ENCODE data around the gene VEGFB. TPM values are rescaled to one million over a fixed set of nuclear protein-coding genes. Genes with fewer than 3 reads are reported as not detected.

The VEGFB gene
- total RNA-seq, 2 experiments from 2014 or later = 84.7 to 85.8 TPM

DNA sequence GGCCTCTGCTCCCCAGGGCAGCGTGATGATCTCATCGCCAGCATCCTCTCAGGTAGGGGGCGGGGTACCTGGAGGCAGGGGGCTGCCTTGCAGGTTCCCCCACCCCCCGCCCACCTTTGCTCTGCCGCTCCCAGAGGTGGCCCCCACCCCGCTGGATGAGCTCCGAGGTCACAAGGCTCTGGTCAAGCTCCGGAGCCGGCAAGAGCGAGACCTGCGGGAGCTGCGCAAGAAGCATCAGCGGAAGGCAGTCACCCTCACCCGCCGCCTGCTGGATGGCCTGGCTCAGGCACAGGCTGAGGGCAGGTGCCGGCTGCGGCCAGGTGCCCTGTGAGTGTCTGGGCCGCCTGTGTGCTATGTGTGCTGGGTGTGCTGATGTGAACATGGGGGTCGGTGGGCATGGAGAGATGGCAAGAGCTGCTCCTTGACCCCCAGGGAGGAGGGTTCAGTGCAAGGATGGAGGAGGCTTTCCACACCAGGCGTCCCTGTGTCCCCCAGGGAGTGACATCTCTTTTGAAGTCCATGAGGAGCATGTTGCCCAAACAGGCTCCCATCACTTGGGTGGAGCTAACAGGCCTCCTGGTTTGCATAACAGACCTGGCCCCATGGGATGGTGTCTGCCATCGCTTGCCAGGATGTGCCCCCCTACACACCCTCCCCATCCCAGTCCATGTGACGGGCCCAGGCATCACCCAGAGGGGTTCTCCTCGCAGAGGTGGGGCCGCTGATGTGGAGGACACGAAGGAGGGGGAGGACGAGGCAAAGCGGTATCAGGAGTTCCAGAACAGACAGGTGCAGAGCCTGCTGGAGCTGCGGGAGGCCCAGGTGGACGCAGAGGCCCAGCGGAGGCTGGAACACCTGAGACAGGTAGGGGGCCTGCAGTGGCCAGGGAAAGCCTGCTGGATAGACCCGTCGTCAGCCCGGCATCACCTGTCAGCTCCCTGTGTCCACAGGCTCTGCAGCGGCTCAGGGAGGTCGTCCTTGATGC is 31.1 kb downstream of the VEGFB start:
- Mint-ChIP-seq H3K36me3 (peaks cover 11% of the 10 kb centered on the region), H3K27ac (no peak overlapping the region), H3K27me3 (no peaks in the 10 kb centered on the region)

GRCh38 chr11:64266339-64266738 is 32.0 kb downstream of the VEGFB start:
- Mint-ChIP-seq H3K27ac (no peak overlapping the region), H3K4me3 (no peak overlapping the region), H3K27me3 (no peaks in the 10 kb centered on the region)

More for the DNA sequence above, 31.1 kb downstream of the VEGFB start:
- no peaks in the 10 kb centered on the region for H3K9me3 Mint-ChIP-seq
- no peak overlapping the region for H3K4me3 Mint-ChIP-seq
- H3K4me1 Mint-ChIP-seq = peaks cover 9% of the 10 kb centered on the region
- DNase-seq = no peak

DNA sequence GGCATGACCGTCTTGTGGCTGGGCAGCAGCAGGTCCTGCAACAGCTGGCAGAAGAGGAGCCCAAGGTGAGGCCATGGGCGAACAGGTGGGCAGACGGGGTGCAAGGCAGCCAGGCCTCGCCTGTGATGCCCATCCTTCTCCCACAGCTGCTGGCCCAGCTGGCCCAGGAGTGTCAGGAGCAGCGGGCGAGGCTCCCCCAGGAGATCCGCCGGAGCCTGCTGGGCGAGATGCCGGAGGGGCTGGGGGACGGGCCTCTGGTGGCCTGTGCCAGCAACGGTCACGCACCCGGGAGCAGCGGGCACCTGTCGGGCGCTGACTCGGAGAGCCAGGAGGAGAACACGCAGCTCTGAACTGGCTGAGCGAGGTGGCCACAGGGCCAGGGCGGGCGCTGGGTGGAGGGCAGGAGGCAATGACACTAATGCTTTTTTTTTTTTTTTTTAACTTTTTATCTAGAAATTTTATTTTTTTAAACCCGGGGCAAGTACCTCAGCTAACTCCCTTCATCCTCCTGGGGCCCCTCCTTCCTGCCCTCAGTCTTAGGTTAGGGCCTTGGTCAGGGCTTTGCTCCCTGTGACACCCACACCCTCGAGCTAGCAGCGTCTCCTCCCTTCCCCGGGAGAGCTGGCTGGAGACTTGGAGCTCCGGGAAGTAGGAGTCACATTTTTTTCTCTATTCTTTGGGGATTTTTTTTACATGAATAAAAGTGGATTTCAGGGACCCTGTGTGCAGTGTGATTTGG is 33.0 kb downstream of the VEGFB start:
- Mint-ChIP-seq H3K36me3 (peaks cover 14% of the 10 kb centered on the region), H3K27me3 (no peaks in the 10 kb centered on the region), H3K27ac (no peak overlapping the region), H3K9me3 (no peaks in the 10 kb centered on the region), H3K4me1 (peaks cover 14% of the 10 kb centered on the region), H3K4me3 (peak overlapping the region; percentile 95)
- DNase-seq = no peak

More at GRCh38 chr11:64266339-64266738, 32.0 kb downstream of the VEGFB start:
- H3K36me3 Mint-ChIP-seq = peaks cover 11% of the 10 kb centered on the region
- H3K9me3 Mint-ChIP-seq = no peaks in the 10 kb centered on the region
- no peak for DNase-seq
- H3K4me1 Mint-ChIP-seq = peaks cover 9% of the 10 kb centered on the region

DNA sequence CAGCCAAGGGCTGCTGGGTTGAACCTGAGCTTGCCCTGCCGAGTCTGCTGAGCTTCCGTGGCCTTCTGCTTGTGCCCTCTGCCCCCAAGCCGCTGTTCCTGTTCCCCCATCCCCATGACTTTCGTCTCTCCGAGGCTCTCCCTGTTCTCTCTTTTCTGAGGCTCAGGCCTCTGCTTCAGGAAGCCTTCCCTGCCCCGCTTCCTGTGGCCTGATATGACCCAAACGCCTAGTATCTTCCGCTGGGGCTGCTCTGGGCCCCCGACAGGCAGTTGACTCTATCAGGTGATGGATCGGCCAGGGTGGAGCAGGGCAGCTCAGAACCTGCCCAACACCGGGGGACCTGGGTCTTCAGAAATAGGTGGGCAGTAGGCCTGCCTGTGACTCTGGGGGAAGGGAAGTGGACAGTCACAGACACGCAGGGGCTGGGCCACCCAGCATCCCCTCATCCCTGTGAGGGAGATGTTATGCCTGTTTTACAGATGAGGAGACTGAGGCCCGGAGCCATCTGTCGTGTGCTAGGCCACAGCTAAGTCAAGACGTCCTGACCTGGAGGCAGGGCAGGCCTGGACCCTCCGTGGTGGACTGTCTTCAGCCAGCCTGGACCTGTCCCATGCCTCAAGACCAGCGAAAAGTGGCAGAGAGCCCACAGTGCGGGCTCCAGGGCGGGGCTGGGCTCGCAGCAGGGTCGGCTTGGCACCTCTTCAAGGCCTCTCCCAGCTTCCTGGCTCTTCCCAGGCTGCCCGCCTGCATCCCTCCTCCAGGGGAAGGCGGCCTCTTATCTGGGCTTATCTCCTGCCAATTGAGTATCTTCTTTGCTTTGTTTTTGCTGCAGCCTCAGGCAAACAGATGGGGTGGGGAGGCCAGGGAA is 33.9 kb downstream of the VEGFB start:
- Mint-ChIP-seq H3K4me3 (peak overlapping the region; percentile 95), H3K36me3 (peaks cover 14% of the 10 kb centered on the region), H3K27me3 (no peaks in the 10 kb centered on the region), H3K4me1 (peaks cover 15% of the 10 kb centered on the region), H3K27ac (peak overlapping the region; percentile 91), H3K9me3 (no peaks in the 10 kb centered on the region)
- DNase-seq = no peak

DNA sequence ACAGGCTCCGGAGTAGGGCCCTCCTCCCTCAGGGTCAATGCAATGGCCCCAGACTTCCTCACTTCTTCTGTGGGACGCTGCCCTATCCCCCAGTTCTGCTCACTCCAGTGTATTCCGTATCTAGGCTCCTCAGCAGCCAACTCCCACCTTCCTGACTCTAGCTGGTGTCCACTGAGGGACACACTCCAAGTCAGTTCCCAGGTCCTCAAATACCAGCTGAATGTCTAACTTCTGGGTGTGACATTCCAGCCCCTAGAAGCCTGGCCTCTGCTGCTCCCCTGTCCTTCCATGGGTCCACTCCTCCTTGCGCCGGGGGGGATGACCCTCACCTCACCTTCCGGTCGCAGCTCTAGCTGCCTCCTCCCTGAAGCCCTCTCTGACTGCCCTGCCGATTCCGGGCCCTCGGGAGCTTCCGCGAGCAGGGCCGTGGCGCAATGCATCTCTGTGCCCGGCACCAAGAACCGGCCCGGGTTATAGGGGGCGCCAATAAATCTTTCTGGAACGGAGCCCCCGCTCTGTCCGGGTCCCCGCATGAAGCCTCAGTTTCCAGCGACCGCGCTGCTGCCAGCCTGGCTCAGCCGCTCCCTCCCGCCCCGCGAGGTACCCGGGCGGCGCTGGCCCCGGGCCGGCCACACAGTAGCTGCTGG is 34.6 kb downstream of the VEGFB start:
- Mint-ChIP-seq H3K4me1 (peaks cover 15% of the 10 kb centered on the region), H3K36me3 (peaks cover 14% of the 10 kb centered on the region), H3K9me3 (no peaks in the 10 kb centered on the region), H3K27ac (peak overlapping the region; percentile 91), H3K27me3 (no peaks in the 10 kb centered on the region), H3K4me3 (peak overlapping the region; percentile 95)
- DNase-seq = peak; percentile 73

GRCh38 chr11:64269540-64270220 is 35.3 kb downstream of the VEGFB start:
- Mint-ChIP-seq H3K27ac (peak overlapping the region; percentile 91), H3K27me3 (no peaks in the 10 kb centered on the region), H3K4me3 (peak overlapping the region; percentile 95), H3K4me1 (peaks cover 15% of the 10 kb centered on the region), H3K36me3 (peaks cover 14% of the 10 kb centered on the region), H3K9me3 (no peaks in the 10 kb centered on the region)
- DNase-seq = peak; percentile 98

DNA sequence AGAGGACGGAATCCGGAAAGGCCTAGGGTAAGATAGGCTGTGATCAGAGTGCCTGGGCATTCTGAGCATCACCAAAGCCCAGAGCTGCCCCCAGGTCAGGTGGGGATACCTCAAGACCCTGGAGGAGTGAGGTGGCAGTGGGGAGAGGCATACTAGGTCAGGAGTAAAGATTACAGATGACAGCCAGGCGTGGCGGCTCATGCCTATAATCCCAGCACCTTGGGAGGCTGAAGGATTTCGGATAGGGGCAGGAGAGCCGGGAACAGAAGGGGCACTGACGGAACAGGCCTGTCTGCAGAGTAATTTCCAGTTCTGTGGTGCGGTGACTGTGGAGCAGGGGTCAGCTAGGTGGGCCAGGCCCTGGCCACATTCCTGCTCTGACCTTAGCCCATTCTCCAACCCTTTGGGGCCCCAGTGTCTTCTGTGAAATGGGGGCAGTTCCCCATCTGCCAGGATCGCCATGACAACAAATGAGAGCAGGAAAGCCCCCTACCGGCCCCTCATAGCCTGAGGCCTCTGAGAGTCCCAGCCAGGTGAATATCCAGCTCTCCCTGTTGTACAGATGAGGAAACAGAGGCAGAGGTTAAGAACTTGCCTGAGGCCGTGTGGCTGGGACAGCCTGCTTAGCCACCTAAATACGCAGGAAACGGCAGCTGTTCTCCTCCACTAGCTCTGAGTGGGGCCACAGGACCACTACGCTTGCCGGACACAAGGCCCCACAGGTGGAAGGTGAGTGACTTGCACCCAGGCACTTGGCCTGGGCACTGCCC is 40.8 kb downstream of the VEGFB start:
- H3K27me3 Mint-ChIP-seq = no peaks in the 10 kb centered on the region
- H3K27ac Mint-ChIP-seq = peak overlapping the region; percentile 62
- no peak overlapping the region for H3K4me3 Mint-ChIP-seq
- DNase-seq = no peak
- H3K4me1 Mint-ChIP-seq = peaks cover 6% of the 10 kb centered on the region
- peaks cover 7% of the 10 kb centered on the region for H3K36me3 Mint-ChIP-seq
- H3K9me3 Mint-ChIP-seq = no peaks in the 10 kb centered on the region

- Mint-ChIP-seq H3K9me3 (no peaks in the 10 kb centered on the region), H3K27ac (no peak overlapping the region), H3K4me3 (no peak overlapping the region), H3K27me3 (no peaks in the 10 kb centered on the region), H3K36me3 (peaks cover 5% of the 10 kb centered on the region), H3K4me1 (peaks cover 6% of the 10 kb centered on the region)
- DNase-seq = no peak
Observed at GRCh38 chr11:64275841-64276240, 41.5 kb downstream of the VEGFB start.

GRCh38 chr11:64276653-64277431 is 42.5 kb downstream of the VEGFB start:
- no peak overlapping the region for H3K4me3 Mint-ChIP-seq
- DNase-seq = no peak
- H3K27ac Mint-ChIP-seq = no peak overlapping the region
- no peaks in the 10 kb centered on the region for H3K9me3 Mint-ChIP-seq
- no peaks in the 10 kb centered on the region for H3K27me3 Mint-ChIP-seq
- H3K36me3 Mint-ChIP-seq = peaks cover 5% of the 10 kb centered on the region
- H3K4me1 Mint-ChIP-seq = peaks cover 8% of the 10 kb centered on the region

- H3K36me3 Mint-ChIP-seq = peaks cover 3% of the 10 kb centered on the region
- H3K27ac Mint-ChIP-seq = no peak overlapping the region
- no peak for DNase-seq
- no peak overlapping the region for H3K4me3 Mint-ChIP-seq
- H3K9me3 Mint-ChIP-seq = no peaks in the 10 kb centered on the region
- peaks cover 2% of the 10 kb centered on the region for H3K4me1 Mint-ChIP-seq
- H3K27me3 Mint-ChIP-seq = no peaks in the 10 kb centered on the region
Observed at GRCh38 chr11:64278576-64279190, 44.3 kb downstream of the VEGFB start.

- no peak overlapping the region for H3K27ac Mint-ChIP-seq
Observed at GRCh38 chr11:64281957-64282770, 47.8 kb downstream of the VEGFB start.

GRCh38 chr11:64283092-64283491 is 48.7 kb downstream of the VEGFB start:
- peaks cover 14% of the 10 kb centered on the region for H3K4me1 Mint-ChIP-seq
- H3K9me3 Mint-ChIP-seq = no peaks in the 10 kb centered on the region
- H3K36me3 Mint-ChIP-seq = peaks cover 3% of the 10 kb centered on the region
- DNase-seq = no peak
- H3K27me3 Mint-ChIP-seq = no peaks in the 10 kb centered on the region
- no peak overlapping the region for H3K27ac Mint-ChIP-seq
- H3K4me3 Mint-ChIP-seq = peak overlapping the region; percentile 32

More at GRCh38 chr11:64281957-64282770, 47.8 kb downstream of the VEGFB start:
- Mint-ChIP-seq H3K4me3 (no peak overlapping the region), H3K36me3 (peaks cover 3% of the 10 kb centered on the region), H3K9me3 (no peaks in the 10 kb centered on the region), H3K27me3 (no peaks in the 10 kb centered on the region), H3K4me1 (peaks cover 14% of the 10 kb centered on the region)
- DNase-seq = no peak
